ENCODE results near the gene KIAA1328.

Gene KIAA1328

DNA sequence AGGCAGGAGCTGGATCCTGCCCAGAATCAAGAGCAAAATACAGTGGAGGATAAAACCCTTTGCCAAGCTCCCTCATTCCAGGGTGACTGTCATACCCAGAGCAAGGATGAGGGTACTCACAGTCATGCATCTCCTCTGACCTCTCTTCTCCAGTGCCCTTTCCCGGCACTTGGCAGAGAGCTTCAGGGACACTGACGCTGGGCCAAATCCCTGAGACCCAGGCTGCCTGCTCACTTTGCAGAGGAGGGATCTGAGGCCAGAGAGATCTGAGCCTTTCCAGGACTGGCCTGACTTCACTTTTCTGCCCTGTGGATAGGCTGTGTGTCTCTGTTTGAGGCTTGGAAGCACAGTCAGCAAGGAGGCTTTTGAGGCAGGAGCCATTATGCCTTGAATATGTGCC is 406.7 kb downstream of the KIAA1328 start:
- Histone ChIP-seq H3K36me3 (ENCODE audit: low read length) (no peaks in the 10 kb centered on the region), H3K4me2 (ENCODE audit: low read depth, low read length, poor library complexity, severe bottlenecking) (no peak overlapping the region), H3K79me2 (ENCODE audit: insufficient read depth, low read length) (no peaks in the 10 kb centered on the region), H3K9ac (ENCODE audit: low read length) (no peak overlapping the region), H2AFZ (ENCODE audit: low read depth, low read length, severe bottlenecking) (no peak overlapping the region), H3K9me3 (ENCODE audit: insufficient read depth, low read length) (no peaks in the 10 kb centered on the region), H3K27me3 (ENCODE audit: low read length) (no peaks in the 10 kb centered on the region), H3F3A (ENCODE audit: insufficient read depth) (no peaks in the 10 kb centered on the region), H3K27ac (ENCODE audit: low read depth, low read length) (no peak overlapping the region), H4K20me1 (ENCODE audit: low read depth, low read length) (no peaks in the 10 kb centered on the region), H3K4me3 (ENCODE audit: insufficient read depth, low read length, poor library complexity, severe bottlenecking) (no peak overlapping the region), H3K9me2 (replicated peaks; ENCODE audit: insufficient read depth, low read length) (no peaks in the 10 kb centered on the region)
- TF ChIP-seq EZH2phosphoT487 (conservative IDR thresholded peaks at IDR 0.05; ENCODE audit: low read length) (no peak), CTCF (IDR thresholded peaks at IDR 0.05; ENCODE audit: insufficient read depth, low read length, poor library complexity, severe bottlenecking) (no peak)

GRCh38 chr18:37238282-37239108 is 409.6 kb downstream of the KIAA1328 start:
- TF ChIP-seq EZH2phosphoT487 (conservative IDR thresholded peaks at IDR 0.05; ENCODE audit: low read length) (no peak), CTCF (IDR thresholded peaks at IDR 0.05; ENCODE audit: insufficient read depth, low read length, poor library complexity, severe bottlenecking) (no peak)
- Histone ChIP-seq H3K9ac (ENCODE audit: low read length) (no peak overlapping the region), H3K4me3 (ENCODE audit: insufficient read depth, low read length, poor library complexity, severe bottlenecking) (no peak overlapping the region), H3K79me2 (ENCODE audit: insufficient read depth, low read length) (no peaks in the 10 kb centered on the region), H3K9me3 (ENCODE audit: insufficient read depth, low read length) (no peaks in the 10 kb centered on the region), H3F3A (ENCODE audit: insufficient read depth) (no peaks in the 10 kb centered on the region), H4K20me1 (ENCODE audit: low read depth, low read length) (no peaks in the 10 kb centered on the region), H3K4me2 (ENCODE audit: low read depth, low read length, poor library complexity, severe bottlenecking) (no peak overlapping the region), H2AFZ (ENCODE audit: low read depth, low read length, severe bottlenecking) (no peak overlapping the region), H3K9me2 (replicated peaks; ENCODE audit: insufficient read depth, low read length) (no peaks in the 10 kb centered on the region), H3K27me3 (ENCODE audit: low read length) (no peaks in the 10 kb centered on the region), H3K27ac (ENCODE audit: low read depth, low read length) (no peak overlapping the region), H3K36me3 (ENCODE audit: low read length) (no peaks in the 10 kb centered on the region)

- no peaks in the 10 kb centered on the region for H3K9me2 ChIP-seq (replicated peaks; ENCODE audit: insufficient read depth, low read length)
- H2AFZ ChIP-seq (ENCODE audit: low read depth, low read length, severe bottlenecking) = no peak overlapping the region
- no peak overlapping the region for H3K4me2 ChIP-seq (ENCODE audit: low read depth, low read length, poor library complexity, severe bottlenecking)
- no peaks in the 10 kb centered on the region for H4K20me1 ChIP-seq (ENCODE audit: low read depth, low read length)
- H3K79me2 ChIP-seq (ENCODE audit: insufficient read depth, low read length) = no peaks in the 10 kb centered on the region
- H3K27me3 ChIP-seq (ENCODE audit: low read length) = no peaks in the 10 kb centered on the region
- TF ChIP-seq CTCF (IDR thresholded peaks at IDR 0.05; ENCODE audit: insufficient read depth, low read length, poor library complexity, severe bottlenecking) = no peak
- no peak for TF ChIP-seq EZH2phosphoT487 (conservative IDR thresholded peaks at IDR 0.05; ENCODE audit: low read length)
- H3F3A ChIP-seq (ENCODE audit: insufficient read depth) = no peaks in the 10 kb centered on the region
- no peak overlapping the region for H3K27ac ChIP-seq (ENCODE audit: low read depth, low read length)
- no peak overlapping the region for H3K4me3 ChIP-seq (ENCODE audit: insufficient read depth, low read length, poor library complexity, severe bottlenecking)
- no peaks in the 10 kb centered on the region for H3K9me3 ChIP-seq (ENCODE audit: insufficient read depth, low read length)
- no peak overlapping the region for H3K9ac ChIP-seq (ENCODE audit: low read length)
- H3K36me3 ChIP-seq (ENCODE audit: low read length) = no peaks in the 10 kb centered on the region
Measured at GRCh38 chr18:37242091-37242490, 413.2 kb downstream of the KIAA1328 start.
